H9 (cell line): ENCODE results near the gene GGCX. TPM values are rescaled to one million over a fixed set of nuclear protein-coding genes. Genes with fewer than 3 reads are reported as not detected.
"Not testable (repeated sequence)": the region's sequence is repeated elsewhere in the genome, so short reads cannot be mapped to it uniquely, and the experiment has no call there.

Experiments
- DNase-seq: peaks from one replicate; pipeline ENCODE4 v3.0.0-alpha.2; 2017
- H2AFZ ChIP-seq: one replicate; pipeline ENCODE4 v1.6.1; 2013; ENCODE audit warnings: mild to moderate bottlenecking, low read length, control low read depth, moderate library complexity
- H2AK5ac ChIP-seq: 2 replicates; pipeline ENCODE4 v1.6.1; 2013; ENCODE audit warnings: low read length, control low read depth, mixed read lengths; ENCODE audit not compliant: insufficient read length
- H2BK120ac ChIP-seq: one replicate; pipeline ENCODE4 v1.6.1; 2013; ENCODE audit warnings: low read depth, mild to moderate bottlenecking, low read length, control low read depth, inconsistent platforms; ENCODE audit not compliant: poor library complexity, severe bottlenecking
- H2BK12ac ChIP-seq: 2 replicates; pipeline ENCODE4 v1.6.1; 2013; ENCODE audit warnings: low read length, control low read depth, mixed read lengths, low read depth; ENCODE audit not compliant: insufficient read length
- H2BK15ac ChIP-seq: 2 replicates; pipeline ENCODE4 v1.6.1; 2013; ENCODE audit warnings: low read depth, low read length, control low read depth
- H2BK20ac ChIP-seq: one replicate; pipeline ENCODE4 v1.6.1; 2013; ENCODE audit warnings: low read depth, mild to moderate bottlenecking, low read length, control low read depth, inconsistent platforms; ENCODE audit not compliant: poor library complexity, severe bottlenecking
- H2BK5ac ChIP-seq: 2 replicates; pipeline ENCODE4 v1.6.1; 2013; ENCODE audit warnings: low read length, control low read depth, mixed read lengths; ENCODE audit not compliant: insufficient read length
- H3K14ac ChIP-seq: 2 replicates; pipeline ENCODE4 v1.6.1; 2013; ENCODE audit warnings: low read length, control low read depth; ENCODE audit not compliant: insufficient read depth
- H3K18ac ChIP-seq: 2 replicates; pipeline ENCODE4 v1.6.1; 2013; ENCODE audit warnings: low read depth, mild to moderate bottlenecking, mixed read lengths, low read length, control low read depth; ENCODE audit not compliant: insufficient read length
- H3K23ac ChIP-seq: 2 replicates; pipeline ENCODE4 v1.6.1; 2013; ENCODE audit warnings: low read length, control low read depth, mixed read lengths, low read depth; ENCODE audit not compliant: insufficient read length
- H3K23me2 ChIP-seq: 2 replicates; pipeline ENCODE4 v1.6.1; 2013; ENCODE audit warnings: low read depth, mild to moderate bottlenecking, mixed read lengths, low read length, control low read depth; ENCODE audit not compliant: insufficient read length, poor library complexity, severe bottlenecking
- H3K27ac ChIP-seq: 2 replicates; pipeline ENCODE4 v1.5.1; 2013; ENCODE audit warnings: low read length, control low read depth, mixed read lengths, low read depth; ENCODE audit not compliant: insufficient read length
- H3K27me3 ChIP-seq: 2 replicates; pipeline ENCODE4 v1.6.1; 2013; ENCODE audit warnings: low read length, control low read depth, inconsistent platforms; ENCODE audit not compliant: insufficient read depth
- H3K4ac ChIP-seq: 2 replicates; pipeline ENCODE4 v1.6.1; 2013; ENCODE audit warnings: low read depth, mild to moderate bottlenecking, control low read depth, inconsistent platforms, low read length, moderate library complexity
- H3K4me1 ChIP-seq: 2 replicates; pipeline ENCODE4 v1.6.1; 2013; ENCODE audit warnings: low read length, control low read depth, inconsistent platforms; ENCODE audit not compliant: insufficient read depth
- H3K4me2 ChIP-seq: 2 replicates; pipeline ENCODE4 v1.6.1; 2013; ENCODE audit warnings: low read length, control low read depth, mixed read lengths; ENCODE audit not compliant: insufficient read length, insufficient read depth
- H3K56ac ChIP-seq: 2 replicates; pipeline ENCODE4 v1.6.1; 2013; ENCODE audit warnings: low read depth, mild to moderate bottlenecking, mixed read lengths, low read length, control low read depth; ENCODE audit not compliant: insufficient read length
- H3K79me1 ChIP-seq: 2 replicates; pipeline ENCODE4 v1.6.1; 2013; ENCODE audit warnings: low read depth, mild to moderate bottlenecking, moderate library complexity, low read length, control low read depth, inconsistent platforms; ENCODE audit not compliant: insufficient read depth, poor library complexity, severe bottlenecking
- H3K79me2 ChIP-seq: 2 replicates; pipeline ENCODE4 v1.6.1; 2013; ENCODE audit warnings: low read length, control low read depth, inconsistent platforms; ENCODE audit not compliant: insufficient read depth
- H3K9ac ChIP-seq: 2 replicates; pipeline ENCODE4 v1.6.1; 2013; ENCODE audit warnings: low read length, control low read depth, mixed read lengths; ENCODE audit not compliant: insufficient read length; ENCODE audit errors: extremely low read depth
- H3K9me3 ChIP-seq: one replicate; pipeline ENCODE4 v1.6.1; 2013; ENCODE audit warnings: low read depth, low read length, inconsistent platforms; ENCODE audit not compliant: control insufficient read depth
- H3T11ph ChIP-seq: one replicate; pipeline ENCODE4 v1.6.1; 2013; ENCODE audit warnings: mild to moderate bottlenecking, low read length, control low read depth, inconsistent platforms
- H4K20me1 ChIP-seq: one replicate; pipeline ENCODE4 v1.6.1; 2013; ENCODE audit not compliant: control insufficient read depth, insufficient read length, insufficient read depth
- H4K5ac ChIP-seq: 2 replicates; pipeline ENCODE4 v1.6.1; 2013; ENCODE audit warnings: low read depth, mild to moderate bottlenecking, mixed read lengths, low read length, control low read depth; ENCODE audit not compliant: insufficient read length
- H4K8ac ChIP-seq: replicated peaks from 2 replicates; pipeline ENCODE4 v1.6.1; 2013; ENCODE audit warnings: low read length, control low read depth, mixed read lengths, low read depth; ENCODE audit not compliant: insufficient read length
- H4K91ac ChIP-seq: 2 replicates; pipeline ENCODE4 v1.6.1; 2013; ENCODE audit warnings: low read depth, mild to moderate bottlenecking, moderate library complexity, mixed read lengths, low read length, control low read depth; ENCODE audit not compliant: insufficient read length
- H3K27ac Mint-ChIP-seq, 3 experiments: 2 replicates in 2 of 3; 3 replicates in 1 of 3; pipeline ENCODE4 v1.8.0; 2020 to 2021; ENCODE audit warnings: mixed read lengths in 3 of 3, mild to moderate bottlenecking in 1 of 3, moderate library complexity in 1 of 3
- H3K27me3 Mint-ChIP-seq: 2 replicates; pipeline ENCODE4 v1.8.0; 2021; ENCODE audit warnings: low read depth, mild to moderate bottlenecking, moderate library complexity, mixed read lengths
- H3K36me3 Mint-ChIP-seq, 3 experiments: 2 replicates in 2 of 3; 3 replicates in 1 of 3; pipeline ENCODE4 v1.8.0; 2020 to 2021; ENCODE audit warnings: low read depth in 3 of 3, mixed read lengths in 3 of 3; ENCODE audit not compliant: insufficient read depth in 1 of 3
- H3K4me1 Mint-ChIP-seq, 2 experiments: 2 replicates each; pipeline ENCODE4 v1.8.0; 2020; ENCODE audit warnings: mixed read lengths in 2 of 2
- H3K4me3 Mint-ChIP-seq, 2 experiments: 2 replicates in 1 of 2; 3 replicates in 1 of 2; pipeline ENCODE4 v1.8.0; 2020 to 2021; ENCODE audit warnings: mild to moderate bottlenecking in 2 of 2, mixed read lengths in 2 of 2, moderate library complexity in 1 of 2
- H3K9me3 Mint-ChIP-seq, 2 experiments: 2 replicates in 1 of 2; 3 replicates in 1 of 2; pipeline ENCODE4 v1.8.0; 2020; ENCODE audit warnings: mild to moderate bottlenecking in 2 of 2, mixed read lengths in 2 of 2, moderate library complexity in 1 of 2
- WGBS: extraction: QIAGEN DNeasy Blood & Tissue Kit; methylation state at CpG from one replicate; pipeline ENCODE4 v1.1.7; 2013; ENCODE audit warnings: missing lambda C conversion rate, low lambda C conversion rate, mixed read lengths; ENCODE audit not compliant: insufficient read length; ENCODE audit errors: extremely low coverage; 5-methylcytosine and 5-hydroxymethylcytosine counted together
- total RNA-seq: library from RNA; stranded (reverse); gene quantifications from 2 replicates; pipeline ENCODE4 v1.2.1, GENCODE V29; 2021
- TF ChIP-seq, protein P1 (sequence below): fragments of 200-600 bp; sonication (generic); conservative IDR thresholded peaks from 3 replicates; pipeline ENCODE4 v1.8.0; 2021; ENCODE audit warnings: antibody characterized with exemption, mild to moderate bottlenecking

GGCX gene
- total RNA-seq, 1 experiment from 2014 or later: 32.9 TPM

DNA sequence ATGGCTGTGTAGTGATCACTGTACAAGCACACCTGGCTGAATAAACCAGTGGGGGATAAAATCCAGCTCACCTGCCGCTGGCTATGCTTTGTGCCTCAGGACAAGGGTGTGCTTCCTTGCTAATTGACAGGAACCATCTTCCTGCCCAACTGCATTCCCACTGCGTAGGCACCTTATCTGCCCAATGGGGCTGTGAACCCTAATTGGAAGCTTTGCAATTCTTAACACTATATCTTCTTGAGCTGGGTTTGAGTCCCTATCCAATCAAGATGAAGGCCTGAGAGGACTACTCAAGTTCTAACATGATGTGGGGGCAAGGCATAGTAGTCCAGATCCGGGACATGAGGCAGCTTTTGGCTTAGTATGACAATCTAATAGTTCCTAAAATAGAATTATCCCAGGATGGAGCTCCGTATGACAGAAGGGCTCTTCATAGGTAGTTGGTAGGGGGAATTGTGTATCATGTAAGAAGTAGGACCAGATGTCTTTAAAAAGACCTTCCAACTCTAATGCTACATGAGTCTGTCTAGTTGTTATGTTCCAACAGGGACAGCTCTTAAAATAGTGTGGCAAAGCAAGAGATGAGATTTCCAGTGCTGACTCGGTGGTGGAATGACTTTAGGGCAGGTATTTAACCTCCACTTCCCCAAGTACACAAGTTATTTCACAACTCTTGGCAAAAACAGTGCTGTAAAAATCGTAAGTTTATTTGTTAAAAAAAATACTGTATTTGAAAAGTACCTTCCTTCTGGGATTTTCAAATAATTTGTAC, 43.5 kb upstream of the GGCX start:
- Histone ChIP-seq H3T11ph (no peak overlapping the region), H4K20me1 (no peaks in the 10 kb centered on the region), H3K4me2 (no peak overlapping the region), H3K18ac (no peak overlapping the region), H3K27me3 (no peaks in the 10 kb centered on the region), H4K91ac (no peak overlapping the region), H4K5ac (no peak overlapping the region), H3K9me3 (no peaks in the 10 kb centered on the region), H2AFZ (no peak overlapping the region), H2BK12ac (no peak overlapping the region), H3K9ac (no peak overlapping the region), H2BK15ac (no peak overlapping the region), H3K4ac (no peak overlapping the region), H2BK5ac (no peak overlapping the region), H4K8ac (no peak overlapping the region), H3K79me2 (no peaks in the 10 kb centered on the region), H3K27ac (no peak overlapping the region), H2AK5ac (no peak overlapping the region), H3K23ac (no peak overlapping the region), H3K14ac (no peak overlapping the region), H3K79me1 (no peaks in the 10 kb centered on the region), H2BK20ac (no peak overlapping the region), H2BK120ac (no peak overlapping the region), H3K4me1 (peaks cover 3% of the 10 kb centered on the region; the same call in 1 of the 2 replicates), H3K56ac (no peak overlapping the region), H3K23me2 (peaks cover 4% of the 10 kb centered on the region)
- WGBS: no CpG with 5 or more reads among the region's 6 CpGs
- peaks cover 17 to 20% of the 10 kb centered on the region in 2 experiments for H3K4me1 Mint-ChIP-seq
- no peak overlapping the region for H3K27ac Mint-ChIP-seq
- no peaks in the 10 kb centered on the region for H3K27me3 Mint-ChIP-seq
- TF ChIP-seq, protein P1, sequence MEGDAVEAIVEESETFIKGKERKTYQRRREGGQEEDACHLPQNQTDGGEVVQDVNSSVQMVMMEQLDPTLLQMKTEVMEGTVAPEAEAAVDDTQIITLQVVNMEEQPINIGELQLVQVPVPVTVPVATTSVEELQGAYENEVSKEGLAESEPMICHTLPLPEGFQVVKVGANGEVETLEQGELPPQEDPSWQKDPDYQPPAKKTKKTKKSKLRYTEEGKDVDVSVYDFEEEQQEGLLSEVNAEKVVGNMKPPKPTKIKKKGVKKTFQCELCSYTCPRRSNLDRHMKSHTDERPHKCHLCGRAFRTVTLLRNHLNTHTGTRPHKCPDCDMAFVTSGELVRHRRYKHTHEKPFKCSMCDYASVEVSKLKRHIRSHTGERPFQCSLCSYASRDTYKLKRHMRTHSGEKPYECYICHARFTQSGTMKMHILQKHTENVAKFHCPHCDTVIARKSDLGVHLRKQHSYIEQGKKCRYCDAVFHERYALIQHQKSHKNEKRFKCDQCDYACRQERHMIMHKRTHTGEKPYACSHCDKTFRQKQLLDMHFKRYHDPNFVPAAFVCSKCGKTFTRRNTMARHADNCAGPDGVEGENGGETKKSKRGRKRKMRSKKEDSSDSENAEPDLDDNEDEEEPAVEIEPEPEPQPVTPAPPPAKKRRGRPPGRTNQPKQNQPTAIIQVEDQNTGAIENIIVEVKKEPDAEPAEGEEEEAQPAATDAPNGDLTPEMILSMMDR: no peak
- H3K9me3 Mint-ChIP-seq: no peaks in the 10 kb centered on the region
- peak overlapping the region in 1 of 2 experiments; percentile 51; a peak in 2 of 5 replicates for H3K4me3 Mint-ChIP-seq
- no peak for DNase-seq
- H3K36me3 Mint-ChIP-seq: peaks cover 10 to 33% (median 21%) of the 10 kb centered on the region in 3 experiments; a peak in 6 of 7 replicates

DNA sequence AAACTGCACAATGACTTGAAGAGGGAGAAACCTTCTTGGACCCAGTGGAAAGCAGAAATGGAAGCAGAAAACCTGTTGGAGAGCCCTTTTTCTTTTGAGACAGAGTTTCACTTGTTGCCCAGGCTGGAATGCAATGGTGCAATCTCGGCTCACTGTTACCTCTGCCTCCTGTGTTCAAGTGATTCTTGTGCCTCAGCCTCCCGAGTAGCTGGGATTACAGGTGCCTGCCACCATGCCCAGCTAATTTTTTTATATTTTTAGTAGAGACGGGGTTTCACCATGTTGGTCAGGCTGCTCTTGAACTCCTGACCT, 42.8 kb upstream of the GGCX start:
- not testable (repeated sequence) for DNase-seq, H3K4ac ChIP-seq, H4K91ac ChIP-seq, H3K79me1 ChIP-seq, H3K23me2 ChIP-seq, H4K20me1 ChIP-seq, H3T11ph ChIP-seq, H4K5ac ChIP-seq, H2BK15ac ChIP-seq, H2BK5ac ChIP-seq, H3K18ac ChIP-seq, H3K27me3 ChIP-seq, H3K27me3 Mint-ChIP-seq, H3K79me2 ChIP-seq, H3K56ac ChIP-seq, H2BK20ac ChIP-seq, H3K14ac ChIP-seq, H2BK120ac ChIP-seq, H3K23ac ChIP-seq, H3K4me1 ChIP-seq, H3K9ac ChIP-seq, H2AFZ ChIP-seq, H3K27ac ChIP-seq, H4K8ac ChIP-seq, H2AK5ac ChIP-seq, H2BK12ac ChIP-seq, H3K9me3 ChIP-seq, H3K9me3 Mint-ChIP-seq
- H3K4me1 Mint-ChIP-seq: peaks cover 17 to 20% of the 10 kb centered on the region in 2 experiments
- no CpG with 5 or more reads among the region's 3 CpGs for WGBS
- H3K27ac Mint-ChIP-seq: peak overlapping the region in 2 of 3 experiments; percentile 6 to 28; a peak in 2 of 7 replicates
- peak overlapping the region; percentile 85; a peak in 3 of 5 replicates for H3K4me3 Mint-ChIP-seq
- H3K36me3 Mint-ChIP-seq: peaks cover 8 to 29% (median 17%) of the 10 kb centered on the region in 3 experiments; a peak in 6 of 7 replicates
- peak overlapping the region; percentile 95 for H3K4me2 ChIP-seq
